ENCODE results near the gene NUP214. TPM values are rescaled to one million over a fixed set of nuclear protein-coding genes. Genes with fewer than 3 reads are reported as not detected.
"Not testable (repeated sequence)": the region's sequence is repeated elsewhere in the genome, so short reads cannot be mapped to it uniquely, and the experiment has no call there.

NUP214 gene
- total and polyA plus RNA-seq, 4 donors, result 23.5 to 60.7 (median 37.8) TPM

DNA sequence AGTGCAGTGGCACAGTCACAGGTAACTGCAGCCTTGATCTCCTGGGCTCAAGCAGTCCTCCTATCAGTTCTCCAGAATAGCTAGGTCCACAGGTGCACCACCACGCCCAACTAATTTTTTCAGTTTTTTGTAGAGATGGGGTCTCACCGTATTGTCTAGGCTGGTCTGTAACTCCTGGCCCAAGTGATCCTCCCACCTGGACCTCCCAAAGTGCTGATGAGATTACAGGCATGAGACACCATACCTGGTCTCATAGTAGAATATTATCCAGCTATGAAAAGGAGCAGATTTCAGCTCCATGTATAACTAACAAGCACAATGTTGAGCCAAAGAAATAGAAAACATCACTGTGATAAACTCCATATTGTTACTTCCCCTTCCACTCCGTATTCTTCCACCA lies 81.1 kb downstream of the NUP214 start:
- Histone ChIP-seq H3K9ac (ENCODE audit: insufficient read depth in 1 of 2, low read length in 2 of 2) (no peak overlapping the region), H3K36me3 (ENCODE audit: control insufficient read depth in 4 of 4, insufficient read depth in 4 of 4, low read length in 4 of 4) (peaks cover 4 to 22% (median 19%) of the 10 kb centered on the region in 4 donors), H3K4me3 (no peak overlapping the region), H3K27me3 (ENCODE audit: control insufficient read depth in 3 of 3, insufficient read depth in 3 of 3, low read length in 2 of 3) (no peaks in the 10 kb centered on the region), H3K4me1 (ENCODE audit: control insufficient read depth in 5 of 5, insufficient read depth in 5 of 5, low read length in 5 of 5) (no peaks in the 10 kb centered on the region), H3K9me3 (ENCODE audit: control insufficient read depth in 4 of 4, insufficient read depth in 3 of 4, low read length in 3 of 4) (no peaks in the 10 kb centered on the region), H3K27ac (ENCODE audit: low read depth in 1 of 2, low read length in 1 of 2) (no peak overlapping the region)
- ATAC-seq (ENCODE audit: insufficient read depth, low FRiP score), result no peak
- TF ChIP-seq, protein P1, sequence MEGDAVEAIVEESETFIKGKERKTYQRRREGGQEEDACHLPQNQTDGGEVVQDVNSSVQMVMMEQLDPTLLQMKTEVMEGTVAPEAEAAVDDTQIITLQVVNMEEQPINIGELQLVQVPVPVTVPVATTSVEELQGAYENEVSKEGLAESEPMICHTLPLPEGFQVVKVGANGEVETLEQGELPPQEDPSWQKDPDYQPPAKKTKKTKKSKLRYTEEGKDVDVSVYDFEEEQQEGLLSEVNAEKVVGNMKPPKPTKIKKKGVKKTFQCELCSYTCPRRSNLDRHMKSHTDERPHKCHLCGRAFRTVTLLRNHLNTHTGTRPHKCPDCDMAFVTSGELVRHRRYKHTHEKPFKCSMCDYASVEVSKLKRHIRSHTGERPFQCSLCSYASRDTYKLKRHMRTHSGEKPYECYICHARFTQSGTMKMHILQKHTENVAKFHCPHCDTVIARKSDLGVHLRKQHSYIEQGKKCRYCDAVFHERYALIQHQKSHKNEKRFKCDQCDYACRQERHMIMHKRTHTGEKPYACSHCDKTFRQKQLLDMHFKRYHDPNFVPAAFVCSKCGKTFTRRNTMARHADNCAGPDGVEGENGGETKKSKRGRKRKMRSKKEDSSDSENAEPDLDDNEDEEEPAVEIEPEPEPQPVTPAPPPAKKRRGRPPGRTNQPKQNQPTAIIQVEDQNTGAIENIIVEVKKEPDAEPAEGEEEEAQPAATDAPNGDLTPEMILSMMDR (IDR thresholded peaks at IDR 0.05; ENCODE audit: control extremely low read depth, extremely low read depth), result no peak
- no peak for DNase-seq
- 93 to 96% methylated on average over 3 of the region's 3 CpGs for WGBS, 2 donors

DNA sequence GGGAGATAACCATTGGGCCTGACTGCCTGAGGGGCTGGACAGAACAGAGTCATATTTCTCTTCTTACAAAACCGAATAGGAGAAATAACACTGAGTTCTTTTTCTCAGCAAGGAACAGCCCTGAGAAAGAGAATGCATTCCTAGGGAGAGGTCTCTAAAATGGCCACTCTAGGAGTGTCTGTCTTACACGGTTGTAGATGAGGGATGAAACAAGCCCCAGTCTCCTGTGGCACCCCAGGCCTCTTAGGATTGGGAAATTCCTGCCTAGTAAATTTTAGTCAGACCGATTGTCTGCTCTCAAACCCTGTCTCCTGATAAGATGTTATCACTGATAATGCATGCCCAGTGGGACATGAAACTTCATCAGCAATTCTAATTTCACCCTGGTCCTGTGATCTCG lies 86.5 kb downstream of the NUP214 start:
- H3K4me3 ChIP-seq; H3K4me1 ChIP-seq (ENCODE audit: control insufficient read depth in 5 of 5, insufficient read depth in 5 of 5, low read length in 5 of 5); H3K9me3 ChIP-seq (ENCODE audit: control insufficient read depth in 4 of 4, insufficient read depth in 3 of 4, low read length in 3 of 4); H3K27ac ChIP-seq (ENCODE audit: low read depth in 1 of 2, low read length in 1 of 2); DNase-seq; H3K9ac ChIP-seq (ENCODE audit: insufficient read depth in 1 of 2, low read length in 2 of 2); H3K27me3 ChIP-seq (ENCODE audit: control insufficient read depth in 3 of 3, insufficient read depth in 3 of 3, low read length in 2 of 3); ATAC-seq (ENCODE audit: insufficient read depth, low FRiP score): not testable (repeated sequence)
- 90 to 94% methylated on average over 4 of the region's 4 CpGs for WGBS, 2 donors
- peaks cover 0 to 12% (median 6%) of the 10 kb centered on the region in 4 donors for H3K36me3 ChIP-seq (ENCODE audit: control insufficient read depth in 4 of 4, insufficient read depth in 4 of 4, low read length in 4 of 4)

DNA sequence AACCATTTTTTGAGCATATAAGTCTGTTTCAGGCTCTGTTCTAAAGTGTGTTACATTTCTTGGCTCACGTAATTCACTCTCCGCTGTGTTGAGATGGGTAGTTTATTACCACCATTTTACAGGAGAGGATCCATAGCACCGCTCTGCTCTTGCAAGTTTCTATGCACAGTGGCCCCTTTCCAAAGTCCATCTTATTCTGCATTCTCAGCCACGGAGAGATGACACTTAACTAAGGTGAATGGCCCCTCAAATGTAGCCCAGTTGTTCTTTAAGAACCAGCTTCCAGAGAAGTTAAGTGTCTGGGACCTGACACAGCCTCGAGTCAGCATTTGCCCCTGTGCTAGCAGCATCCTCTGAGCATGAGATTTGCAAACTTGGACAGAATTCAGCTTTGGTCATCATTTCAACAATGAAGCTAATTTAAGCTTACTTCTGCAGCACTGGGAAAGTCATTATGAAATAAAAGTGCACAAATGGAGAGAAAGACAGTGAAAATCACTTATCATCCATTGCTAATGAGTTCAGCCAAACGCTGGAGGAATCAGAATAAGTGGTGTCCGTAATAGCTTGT lies 89.0 kb downstream of the NUP214 start:
- DNase-seq (peak in 1 of 3 donors; percentile 60), ATAC-seq (ENCODE audit: insufficient read depth, low FRiP score) (no peak)
- TF ChIP-seq, protein P1 (IDR thresholded peaks at IDR 0.05; ENCODE audit: control extremely low read depth, extremely low read depth), result no peak
- Histone ChIP-seq H3K27me3 (ENCODE audit: control insufficient read depth in 3 of 3, insufficient read depth in 3 of 3, low read length in 2 of 3) (no peaks in the 10 kb centered on the region), H3K4me1 (ENCODE audit: control insufficient read depth in 5 of 5, insufficient read depth in 5 of 5, low read length in 5 of 5) (no peaks in the 10 kb centered on the region), H3K36me3 (ENCODE audit: control insufficient read depth in 4 of 4, insufficient read depth in 4 of 4, low read length in 4 of 4) (peaks cover 0 to 10% (median 4%) of the 10 kb centered on the region in 4 donors), H3K9me3 (ENCODE audit: control insufficient read depth in 4 of 4, insufficient read depth in 3 of 4, low read length in 3 of 4) (peaks cover 0 to 7% (median 0%) of the 10 kb centered on the region in 4 donors), H3K27ac (ENCODE audit: low read depth in 1 of 2, low read length in 1 of 2) (no peak overlapping the region), H3K9ac (ENCODE audit: insufficient read depth in 1 of 2, low read length in 2 of 2) (no peak overlapping the region), H3K4me3 (no peak overlapping the region)
- 67 to 69% methylated on average over 7 of the region's 7 CpGs for WGBS, 2 donors

DNA sequence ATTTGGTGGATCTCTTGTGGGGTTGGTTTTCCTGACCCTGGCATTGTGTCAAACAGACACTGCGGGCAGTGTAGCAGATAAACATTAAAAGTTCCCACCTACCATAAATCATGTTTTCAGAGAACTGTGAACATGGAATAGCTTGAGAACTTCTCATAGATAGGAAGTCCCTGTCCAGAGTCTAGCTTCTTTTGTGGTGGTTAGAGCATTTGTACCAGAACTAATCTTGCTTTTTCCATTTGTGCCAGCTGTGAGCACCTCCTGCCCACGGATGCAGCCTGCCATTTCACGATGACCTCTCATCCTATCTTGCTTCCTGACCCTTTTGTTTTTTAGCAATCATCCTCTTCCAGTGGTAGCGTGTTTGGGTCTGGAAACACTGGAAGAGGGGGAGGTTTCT lies 89.5 kb downstream of the NUP214 start:
- Histone ChIP-seq H3K36me3 (ENCODE audit: control insufficient read depth in 4 of 4, insufficient read depth in 4 of 4, low read length in 4 of 4) (peaks cover 0 to 12% (median 7%) of the 10 kb centered on the region in 4 donors), H3K27me3 (ENCODE audit: control insufficient read depth in 3 of 3, insufficient read depth in 3 of 3, low read length in 2 of 3) (no peaks in the 10 kb centered on the region), H3K9ac (ENCODE audit: insufficient read depth in 1 of 2, low read length in 2 of 2) (no peak overlapping the region), H3K27ac (ENCODE audit: low read depth in 1 of 2, low read length in 1 of 2) (no peak overlapping the region), H3K4me3 (no peak overlapping the region), H3K9me3 (ENCODE audit: control insufficient read depth in 4 of 4, insufficient read depth in 3 of 4, low read length in 3 of 4) (peaks cover 0 to 7% (median 0%) of the 10 kb centered on the region in 4 donors), H3K4me1 (ENCODE audit: control insufficient read depth in 5 of 5, insufficient read depth in 5 of 5, low read length in 5 of 5) (no peaks in the 10 kb centered on the region)
- 51 to 60% methylated on average over 4 of the region's 4 CpGs for WGBS, 2 donors
- DNase-seq (no peak), ATAC-seq (ENCODE audit: insufficient read depth, low FRiP score) (no peak)
- TF ChIP-seq, protein P1 (IDR thresholded peaks at IDR 0.05; ENCODE audit: control extremely low read depth, extremely low read depth), result no peak

Measured in lung (tissue), 12 donors.